Middle frontal gyrus (tissue), 1 donor: ENCODE measurements around the gene KCTD21.

ENCODE experiments used
- DNase-seq: peaks from one replicate; pipeline ENCODE4 v3.0.0-alpha.2; 2015; ENCODE audit warnings: low spot score; ENCODE audit errors: extremely low spot score

The KCTD21 gene

GRCh38 chr11:78219493-78220217 is 31.2 kb upstream of the KCTD21 start:
- no peak for DNase-seq

- no peak for DNase-seq
Observed at GRCh38 chr11:78218707-78219492, 30.5 kb upstream of the KCTD21 start.

- DNase-seq, result no peak
Observed at GRCh38 chr11:78217650-78218541, 29.5 kb upstream of the KCTD21 start.

GRCh38 chr11:78216571-78217287 is 28.3 kb upstream of the KCTD21 start:
- no peak for DNase-seq

GRCh38 chr11:78216021-78216420 is 27.6 kb upstream of the KCTD21 start:
- no peak for DNase-seq

GRCh38 chr11:78214331-78215194 is 26.1 kb upstream of the KCTD21 start:
- DNase-seq, result no peak

- no peak for DNase-seq
Observed at GRCh38 chr11:78213526-78214330, 25.3 kb upstream of the KCTD21 start.

- no peak for DNase-seq
Observed at GRCh38 chr11:78212586-78213371, 24.4 kb upstream of the KCTD21 start.

- DNase-seq, result no peak
Observed at GRCh38 chr11:78211565-78211964, 23.1 kb upstream of the KCTD21 start.

- no peak for DNase-seq
Observed at GRCh38 chr11:78210000-78210608, 21.7 kb upstream of the KCTD21 start.

- DNase-seq, result no peak
Observed at GRCh38 chr11:78209478-78209877, 21.1 kb upstream of the KCTD21 start.

- no peak for DNase-seq
Observed at GRCh38 chr11:78208257-78209165, 20.1 kb upstream of the KCTD21 start.

- no peak for DNase-seq
Observed at GRCh38 chr11:78207532-78208256, 19.3 kb upstream of the KCTD21 start.

GRCh38 chr11:78205691-78206090 is 17.3 kb upstream of the KCTD21 start:
- DNase-seq, result no peak

- no peak for DNase-seq
Observed at GRCh38 chr11:78205256-78205655, 16.8 kb upstream of the KCTD21 start.

GRCh38 chr11:78203184-78203583 is 14.8 kb upstream of the KCTD21 start:
- DNase-seq, result no peak
